Tibial artery (tissue), 4 donors: ENCODE data around the gene DRC1.

Experiments
- DNase-seq, 2 donors: peaks; one replicate each; pipeline ENCODE4 v3.0.0-alpha.2; 2019
- H3K27ac ChIP-seq, 2 donors: fragments of 200-600 bp; sonication (generic) in 1 of 2; 1 replicate in 1 of 2; 2 replicates in 1 of 2; pipeline ENCODE4 v1.5.1; 2018 to 2019; ENCODE audit warnings: mild to moderate bottlenecking in 1 of 2
- H3K27me3 ChIP-seq, 2 donors: fragments of 200-600 bp; sonication (generic) in 1 of 2; one replicate each; pipeline versions ENCODE4 v1.5.1 to v1.6.0; 2016 to 2019
- H3K36me3 ChIP-seq, 3 donors: fragments of 200-600 bp; sonication (generic) in 2 of 3; one replicate each; pipeline ENCODE4 v1.5.1; 2016 to 2019; ENCODE audit warnings: mild to moderate bottlenecking in 2 of 3
- H3K4me1 ChIP-seq, 4 donors: fragments of 200-600 bp; sonication (generic) in 2 of 4; 1 replicate in 3 of 4; 2 replicates in 1 of 4; pipeline ENCODE4 v1.5.1; 2016 to 2019
- H3K4me3 ChIP-seq, 2 donors: fragments of 200-600 bp; sonication (generic) in 1 of 2; 1 replicate in 1 of 2; 2 replicates in 1 of 2; pipeline ENCODE4 v1.5.1; 2018 to 2019; ENCODE audit warnings: mild to moderate bottlenecking in 2 of 2
- H3K9me3 ChIP-seq, 3 donors: fragments of 200-600 bp; sonication (generic) in 1 of 3; one replicate each; pipeline ENCODE4 v1.5.1; 2016 to 2019
- intact Hi-C: fragments of 100-400 bp; cut with DNase I; formaldehyde crosslinking; loops from one replicate; pipeline ENCODE4 v1.15.0; 2023; ENCODE audit warnings: low total_unique reads
- TF ChIP-seq, protein P1 (sequence below), 2 experiments: fragments of 200-600 bp in 1 of 2; fragments of 450-650 bp in 1 of 2; IDR thresholded peaks; one replicate each; pipeline ENCODE4 v1.5.1; 2017 to 2019; ENCODE audit warnings: antibody characterized with exemption in 2 of 2, mild to moderate bottlenecking in 1 of 2, moderate library complexity in 1 of 2

The DRC1 gene

DNA sequence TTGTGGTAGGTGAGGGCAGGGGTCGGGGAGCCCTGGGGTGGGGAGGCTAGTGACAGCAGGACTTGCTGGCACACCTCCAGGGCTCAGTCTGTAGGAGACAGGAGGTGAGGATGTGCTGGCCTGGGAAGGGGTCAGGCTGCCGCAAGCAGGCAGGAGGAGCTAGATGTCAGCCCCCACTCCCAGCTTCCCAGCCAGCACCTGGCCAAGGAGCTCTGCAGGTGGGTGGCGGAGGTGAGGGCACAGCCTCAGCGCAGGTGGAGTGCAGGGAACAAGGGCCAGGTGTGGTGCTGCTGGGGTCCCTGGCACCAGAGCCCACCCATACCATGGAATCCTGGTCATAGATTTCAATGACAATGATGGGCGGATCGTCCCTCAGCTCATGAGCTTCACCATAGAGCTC is 73.3 kb downstream of the DRC1 start:
- TF ChIP-seq, protein P1, sequence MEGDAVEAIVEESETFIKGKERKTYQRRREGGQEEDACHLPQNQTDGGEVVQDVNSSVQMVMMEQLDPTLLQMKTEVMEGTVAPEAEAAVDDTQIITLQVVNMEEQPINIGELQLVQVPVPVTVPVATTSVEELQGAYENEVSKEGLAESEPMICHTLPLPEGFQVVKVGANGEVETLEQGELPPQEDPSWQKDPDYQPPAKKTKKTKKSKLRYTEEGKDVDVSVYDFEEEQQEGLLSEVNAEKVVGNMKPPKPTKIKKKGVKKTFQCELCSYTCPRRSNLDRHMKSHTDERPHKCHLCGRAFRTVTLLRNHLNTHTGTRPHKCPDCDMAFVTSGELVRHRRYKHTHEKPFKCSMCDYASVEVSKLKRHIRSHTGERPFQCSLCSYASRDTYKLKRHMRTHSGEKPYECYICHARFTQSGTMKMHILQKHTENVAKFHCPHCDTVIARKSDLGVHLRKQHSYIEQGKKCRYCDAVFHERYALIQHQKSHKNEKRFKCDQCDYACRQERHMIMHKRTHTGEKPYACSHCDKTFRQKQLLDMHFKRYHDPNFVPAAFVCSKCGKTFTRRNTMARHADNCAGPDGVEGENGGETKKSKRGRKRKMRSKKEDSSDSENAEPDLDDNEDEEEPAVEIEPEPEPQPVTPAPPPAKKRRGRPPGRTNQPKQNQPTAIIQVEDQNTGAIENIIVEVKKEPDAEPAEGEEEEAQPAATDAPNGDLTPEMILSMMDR (IDR thresholded peaks at IDR 0.05) = no peak
- Histone ChIP-seq H3K4me3 (no peak overlapping the region), H3K9me3 (no peaks in the 10 kb centered on the region), H3K36me3 (no peaks in the 10 kb centered on the region), H3K27me3 (no peaks in the 10 kb centered on the region), H3K27ac (no peak overlapping the region), H3K4me1 (peaks cover 0 to 4% (median 0%) of the 10 kb centered on the region in 4 donors)
- DNase-seq = no peak
- intact Hi-C loops = no loop called here

DNA sequence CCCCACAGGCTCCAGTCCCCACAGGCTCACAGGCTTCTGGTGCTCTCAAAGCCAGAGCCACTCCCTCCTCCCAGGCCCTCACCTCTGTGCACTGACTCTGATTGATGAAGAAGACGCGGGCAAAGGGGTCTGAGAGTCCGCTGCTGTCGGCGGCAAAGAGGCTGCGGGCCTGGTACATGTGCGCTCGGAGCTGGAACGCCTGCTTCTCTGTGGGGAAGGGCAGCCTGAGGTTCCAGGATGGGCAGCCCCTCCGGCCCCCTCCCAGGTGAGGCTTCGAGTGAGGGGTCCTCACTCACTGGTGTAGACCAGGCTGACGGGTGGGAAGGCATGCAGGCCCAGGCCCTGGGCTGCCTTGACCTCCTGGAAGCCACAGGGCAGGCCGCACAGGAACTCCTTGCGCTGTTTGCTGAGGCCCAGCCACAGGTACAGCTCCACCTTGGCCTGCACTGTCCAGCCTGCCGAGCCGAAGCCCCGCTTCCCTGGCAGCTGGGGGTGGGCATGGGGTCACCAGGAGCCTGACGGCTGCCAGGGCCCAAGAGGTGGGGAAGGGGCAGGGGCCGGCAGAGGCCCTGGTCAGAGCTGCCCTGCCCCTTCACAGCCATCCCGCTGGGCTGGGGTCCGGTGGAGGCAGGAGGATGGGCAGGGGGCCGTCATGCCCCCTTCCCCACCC is 74.2 kb downstream of the DRC1 start:
- no peaks in the 10 kb centered on the region for H3K27me3 ChIP-seq
- TF ChIP-seq, protein P1 (IDR thresholded peaks at IDR 0.05) = no peak
- H3K4me3 ChIP-seq = no peak overlapping the region
- intact Hi-C loops = no loop called here
- no peak overlapping the region for H3K27ac ChIP-seq
- no peak for DNase-seq
- H3K4me1 ChIP-seq = peaks cover 0 to 4% (median 0%) of the 10 kb centered on the region in 4 donors
- no peaks in the 10 kb centered on the region for H3K36me3 ChIP-seq
- no peaks in the 10 kb centered on the region for H3K9me3 ChIP-seq

DNA sequence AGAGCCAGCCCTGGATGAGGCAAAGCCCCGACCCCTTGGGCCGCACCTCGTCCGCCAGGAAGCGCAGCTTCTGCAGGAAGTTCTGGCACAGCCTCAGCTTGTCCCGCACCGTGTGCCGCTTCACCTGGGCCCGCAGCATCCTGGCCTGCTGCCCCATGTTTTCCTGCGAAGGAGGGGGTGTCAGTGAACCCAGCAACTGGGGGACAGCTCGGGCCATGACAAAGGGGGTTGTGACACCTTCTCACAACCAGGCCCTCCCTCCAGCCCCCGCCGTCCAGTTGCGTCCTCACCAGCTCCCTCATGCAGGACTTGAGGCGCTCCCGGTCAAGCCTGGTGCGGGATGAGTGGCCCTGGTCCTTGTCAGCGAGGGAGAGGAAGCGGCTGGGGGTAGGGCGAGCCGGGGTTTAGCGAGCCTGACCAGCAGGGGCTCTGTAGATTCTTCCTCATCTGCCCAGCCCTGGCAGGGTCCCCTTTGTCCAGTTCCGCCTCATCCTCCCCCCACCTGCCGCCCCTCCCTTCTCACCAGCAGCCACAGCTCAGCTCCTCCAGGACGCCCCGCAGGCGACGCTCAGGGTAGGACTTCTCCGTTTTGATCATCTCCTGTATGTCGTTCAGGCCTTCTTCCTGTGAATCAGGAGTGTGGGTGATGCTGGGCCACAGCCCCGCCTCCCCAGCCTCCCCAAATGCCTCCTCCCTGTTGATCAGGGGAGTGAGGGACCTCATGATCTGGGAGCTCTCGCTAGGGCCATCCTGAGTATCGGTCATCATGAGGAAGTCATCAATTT is 75.6 kb downstream of the DRC1 start:
- intact Hi-C loops = no loop called here
- H3K36me3 ChIP-seq = no peaks in the 10 kb centered on the region
- no peak overlapping the region for H3K4me3 ChIP-seq
- H3K27me3 ChIP-seq = no peaks in the 10 kb centered on the region
- DNase-seq = no peak
- peaks cover 0 to 4% (median 0%) of the 10 kb centered on the region in 4 donors for H3K4me1 ChIP-seq
- TF ChIP-seq, protein P1 (IDR thresholded peaks at IDR 0.05) = no peak
- H3K9me3 ChIP-seq = no peaks in the 10 kb centered on the region
- no peak overlapping the region for H3K27ac ChIP-seq

DNA sequence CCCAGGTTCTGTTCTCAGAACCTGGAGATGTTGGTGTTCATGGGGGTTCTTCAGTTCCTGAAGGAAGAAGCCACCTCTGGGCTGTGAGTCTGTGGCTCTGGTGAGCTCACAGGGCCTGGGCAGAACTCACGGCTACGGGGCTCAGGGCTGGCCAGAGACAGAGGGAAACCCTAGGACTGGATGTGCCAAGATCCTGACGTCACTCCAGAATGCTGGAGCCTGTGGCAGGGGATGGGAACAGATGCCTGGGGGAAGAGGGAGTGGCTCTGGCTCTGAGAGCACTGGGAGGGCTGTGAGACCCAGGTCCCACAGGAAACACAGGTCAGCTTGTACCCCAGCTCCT is 76.2 kb downstream of the DRC1 start, which contains the start of gene OTOF:
Gene OTOF (minus strand): TSS at position 214 of the 343 bp plus-strand sequence.
- no peak within 1 kb of the TSS for H3K27ac ChIP-seq
- intact Hi-C loops = no loop called here
- TF ChIP-seq, protein P1 (IDR thresholded peaks at IDR 0.05) = no peak
- no peaks in the 10 kb centered on the region for H3K36me3 ChIP-seq
- no peaks in the 10 kb centered on the region for H3K27me3 ChIP-seq
- H3K4me3 ChIP-seq = no peak within 1 kb of the TSS
- peak in 1 of 2 donors; percentile 40 for DNase-seq
- H3K4me1 ChIP-seq = peaks cover 0 to 4% (median 0%) of the 10 kb centered on the region in 4 donors
- no peaks in the 10 kb centered on the region for H3K9me3 ChIP-seq

DNA sequence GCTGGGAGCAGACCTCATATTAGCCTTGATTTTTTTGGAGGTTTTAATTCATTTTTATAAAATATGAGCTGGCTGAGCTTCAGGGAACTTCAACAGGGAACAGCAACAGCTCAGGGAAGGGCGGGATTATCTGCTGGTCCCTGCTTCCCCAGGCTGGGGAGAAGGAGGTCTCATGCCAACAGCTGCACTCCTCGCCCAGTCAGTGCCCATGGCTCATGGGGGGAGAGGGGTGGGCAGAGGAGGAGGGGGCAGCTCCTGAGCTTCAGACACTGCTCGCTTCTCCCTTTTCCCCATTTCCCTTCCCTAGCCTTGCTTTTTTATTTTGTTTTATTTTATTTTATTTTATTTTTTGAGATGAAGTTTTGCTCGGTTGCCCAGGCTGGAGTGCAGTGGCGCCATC is 76.6 kb downstream of the DRC1 start:
- H3K4me1 ChIP-seq = peaks cover 0 to 4% (median 0%) of the 10 kb centered on the region in 4 donors
- intact Hi-C loops = no loop called here

More for the DNA sequence above, 76.6 kb downstream of the DRC1 start:
- Histone ChIP-seq H3K4me3 (no peak overlapping the region), H3K36me3 (no peaks in the 10 kb centered on the region), H3K27ac (no peak overlapping the region), H3K9me3 (no peaks in the 10 kb centered on the region), H3K27me3 (no peaks in the 10 kb centered on the region)
- DNase-seq = no peak
- TF ChIP-seq, protein P1 (IDR thresholded peaks at IDR 0.05) = no peak
